ENCODE results near the gene HSPE1. TPM values are rescaled to one million over a fixed set of nuclear protein-coding genes. Genes with fewer than 3 reads are reported as not detected.
A peak's percentile ranks its signal among the peaks of the same experiment; 100 is the strongest.
"Not testable (repeated sequence)": the region's sequence is repeated elsewhere in the genome, so short reads cannot be mapped to it uniquely, and the experiment has no call there.

HSPE1 gene
- polyA plus RNA-seq (2012; ENCODE audit: low read depth, missing spikeins): 366 TPM

DNA sequence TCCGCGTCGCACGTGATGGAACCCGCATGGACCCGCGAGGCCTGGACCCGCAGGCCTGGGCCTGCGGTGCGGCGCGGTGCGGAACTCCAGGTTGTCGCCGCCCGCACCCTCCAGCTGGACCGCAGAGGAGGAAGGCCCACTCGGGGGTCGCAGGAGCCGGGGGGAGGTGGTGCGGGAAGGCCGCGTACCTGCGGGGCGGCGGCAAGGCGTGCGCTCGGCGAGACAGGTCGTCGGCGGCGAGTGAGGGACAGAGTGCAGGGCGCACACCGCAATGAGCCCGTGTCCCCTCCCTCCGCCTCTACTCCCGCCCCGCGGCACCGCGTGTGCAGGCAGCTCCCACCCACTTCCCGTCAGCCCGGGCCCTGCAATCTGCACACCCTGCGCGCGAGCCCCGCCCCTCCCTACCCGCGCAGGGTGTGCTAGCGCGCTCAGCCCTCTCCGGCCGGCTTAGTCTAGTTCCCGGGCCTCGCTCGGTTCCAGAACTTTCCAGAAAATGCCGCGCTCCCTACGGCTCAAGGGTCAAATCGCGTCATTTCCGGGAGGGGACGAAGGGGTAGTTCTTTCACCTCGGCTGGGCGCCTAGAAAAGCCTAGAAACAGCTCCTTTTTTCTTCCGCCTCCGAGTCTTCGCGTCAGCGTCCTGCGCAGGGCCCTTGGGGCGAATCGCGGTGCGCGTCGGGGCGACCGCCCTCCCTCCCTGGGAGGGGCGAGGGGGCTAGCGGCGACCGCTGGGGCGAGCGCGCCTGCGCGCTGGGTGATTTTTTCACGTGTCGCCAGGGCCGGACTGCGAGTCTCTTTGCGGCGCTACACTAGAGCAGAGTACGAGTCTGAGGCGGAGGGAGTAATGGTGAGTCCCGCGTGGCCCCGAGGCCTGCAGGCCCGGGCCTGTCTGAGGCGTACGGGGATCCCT lies at the start of gene HSPE1, which contains the start of gene HSPD1:
TSS of gene HSPE1 (plus strand) at position 786 of the 909 bp plus-strand sequence. CDS start at position 844, 58 bp downstream.
TSS of gene HSPD1 (minus strand) at position 247 of the 909 bp plus-strand sequence. CDS start 992 bp downstream, outside the sequence.
- DNase-seq (ENCODE audit: insufficient read length, low spot score) (peak; percentile 84), FAIRE-seq (peak; percentile 98)
- TF ChIP-seq TAF1 (IDR thresholded peaks at IDR 0.05; ENCODE audit: low read depth, low read length): peak; percentile 95
- TF ChIP-seq POU2F2 (IDR thresholded peaks at IDR 0.05; ENCODE audit: low read depth, low read length): peak; percentile 60
- TF ChIP-seq SPI1 (IDR thresholded peaks at IDR 0.05; ENCODE audit: low read depth, low read length): peak; percentile 70
- TF ChIP-seq PAX5 (IDR thresholded peaks at IDR 0.05; ENCODE audit: insufficient read depth, low read length, severe bottlenecking): peak; percentile 52
- TF ChIP-seq POLR2AphosphoS5 (IDR thresholded peaks at IDR 0.05; ENCODE audit: low read depth, low read length): peak; percentile 96
- TF ChIP-seq POLR2A (IDR thresholded peaks at IDR 0.05; ENCODE audit: low read depth, low read length): peak; percentile 96

DNA sequence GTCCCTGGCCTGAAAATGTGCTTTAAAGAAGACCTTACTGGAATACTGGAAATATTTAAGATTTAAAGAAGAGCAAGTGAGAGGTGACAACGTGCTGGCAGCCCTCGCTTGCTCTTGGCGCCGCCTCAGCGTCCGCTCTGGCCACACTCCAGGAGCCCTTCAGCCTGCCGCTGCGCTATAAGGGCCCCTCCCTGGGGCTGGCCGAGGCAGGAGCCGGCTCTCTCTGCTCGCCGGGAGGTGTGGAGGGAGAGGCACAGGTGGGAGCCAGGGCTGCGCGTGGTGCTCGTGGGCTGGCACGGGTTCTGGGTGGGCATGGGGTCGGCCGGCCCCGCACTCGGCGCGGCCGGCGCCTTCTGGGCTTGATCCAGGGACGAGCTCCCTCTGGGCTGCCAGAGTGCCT lies 49.7 kb upstream of the HSPE1 start:
- FAIRE-seq: no peak
- no peak for DNase-seq (ENCODE audit: insufficient read length, low spot score)
- no peak for TF ChIP-seq PAX5 (IDR thresholded peaks at IDR 0.05; ENCODE audit: insufficient read depth, low read length, severe bottlenecking)
- no peak for TF ChIP-seq POLR2AphosphoS5 (IDR thresholded peaks at IDR 0.05; ENCODE audit: low read depth, low read length)
- TF ChIP-seq POU2F2 (IDR thresholded peaks at IDR 0.05; ENCODE audit: low read depth, low read length): no peak
- TF ChIP-seq SPI1 (IDR thresholded peaks at IDR 0.05; ENCODE audit: low read depth, low read length): no peak
- no peak for TF ChIP-seq TAF1 (IDR thresholded peaks at IDR 0.05; ENCODE audit: low read depth, low read length)
- no peak for TF ChIP-seq POLR2A (IDR thresholded peaks at IDR 0.05; ENCODE audit: low read depth, low read length)

GRCh38 chr2:197450935-197451358 lies 49.2 kb upstream of the HSPE1 start:
- not testable (repeated sequence) for DNase-seq (ENCODE audit: insufficient read length, low spot score); FAIRE-seq

DNA sequence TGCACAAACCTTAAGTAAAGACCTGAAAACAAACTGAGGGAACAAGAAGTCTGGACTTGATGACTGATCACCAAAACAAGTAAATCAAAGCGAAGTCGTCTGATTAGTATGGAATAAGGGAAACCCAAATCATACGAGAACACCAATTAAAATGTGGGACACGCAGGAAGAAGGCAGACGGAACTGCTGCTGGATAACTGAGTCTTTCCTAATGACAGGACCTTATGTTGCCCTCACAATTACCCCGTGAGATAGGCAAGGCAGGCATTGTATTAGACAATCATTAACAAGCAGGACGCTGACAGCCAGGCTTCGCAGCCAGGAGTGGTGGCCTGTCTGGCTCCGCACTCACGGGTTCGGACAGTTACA lies 47.4 kb upstream of the HSPE1 start:
- no peak for DNase-seq (ENCODE audit: insufficient read length, low spot score)
- FAIRE-seq: no peak

DNA sequence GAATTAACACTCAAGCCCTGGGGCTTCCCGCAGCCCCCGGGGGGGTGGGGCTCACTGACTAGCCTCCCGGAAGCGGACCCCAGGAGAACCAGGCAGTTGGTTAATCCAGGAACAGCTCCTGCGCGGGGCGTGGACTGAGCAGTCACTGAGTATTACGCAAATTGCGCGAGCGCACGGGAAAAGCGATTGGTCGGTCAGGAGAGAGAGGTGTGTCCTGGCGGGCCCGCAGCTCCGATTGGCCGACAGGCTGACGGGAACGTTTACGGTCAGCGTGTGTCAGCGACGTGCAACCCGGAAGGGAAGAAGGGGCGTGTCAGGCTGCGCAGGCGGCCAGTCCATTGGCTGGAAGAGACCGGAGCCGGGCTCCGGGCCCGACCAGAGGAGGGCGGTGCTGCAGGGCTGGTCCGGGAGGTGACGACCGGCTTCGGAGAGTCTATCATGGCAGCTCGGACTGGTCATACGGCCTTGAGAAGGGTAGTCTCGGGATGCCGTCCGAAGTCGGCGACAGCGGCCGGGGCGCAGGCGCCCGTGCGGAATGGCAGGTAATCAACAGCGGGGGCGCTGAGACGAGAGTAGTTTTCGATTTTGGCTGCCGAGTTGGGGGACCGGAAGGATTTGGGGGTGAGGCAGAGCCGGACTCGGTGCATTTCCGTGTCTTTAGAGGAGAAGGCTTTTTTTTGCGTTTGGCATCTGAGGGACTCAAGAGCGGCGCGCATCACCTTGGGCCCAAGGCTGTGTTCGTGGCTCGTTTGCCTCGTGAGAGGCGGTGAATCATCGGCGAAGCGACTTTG lies 46.9 kb upstream of the HSPE1 start, which contains the start of gene COQ10B:
TSS of gene COQ10B (plus strand) at position 430 of the 791 bp plus-strand sequence. CDS start at position 439, 9 bp downstream.
- FAIRE-seq (peak; percentile 98), DNase-seq (ENCODE audit: insufficient read length, low spot score) (peak; percentile 88)
- TF ChIP-seq TAF1 (IDR thresholded peaks at IDR 0.05; ENCODE audit: low read depth, low read length): peak; percentile 64
- peak; percentile 90 for TF ChIP-seq POLR2AphosphoS5 (IDR thresholded peaks at IDR 0.05; ENCODE audit: low read depth, low read length)
- TF ChIP-seq POLR2A (IDR thresholded peaks at IDR 0.05; ENCODE audit: low read depth, low read length): peak; percentile 93
- TF ChIP-seq PAX5 (IDR thresholded peaks at IDR 0.05; ENCODE audit: insufficient read depth, low read length, severe bottlenecking): no peak
- TF ChIP-seq SPI1 (IDR thresholded peaks at IDR 0.05; ENCODE audit: low read depth, low read length): no peak
- peak; percentile 55; the same call in 1 of the 2 replicates for TF ChIP-seq POU2F2 (IDR thresholded peaks at IDR 0.05; ENCODE audit: low read depth, low read length)

More for the DNA sequence above, 47.4 kb upstream of the HSPE1 start:
- TF ChIP-seq TAF1 (IDR thresholded peaks at IDR 0.05; ENCODE audit: low read depth, low read length): peak; percentile 51; the same call in 1 of the 2 replicates
- no peak for TF ChIP-seq POLR2AphosphoS5 (IDR thresholded peaks at IDR 0.05; ENCODE audit: low read depth, low read length)

GRCh38 chr2:197453914-197454398 lies 46.2 kb upstream of the HSPE1 start:
- DNase-seq (ENCODE audit: insufficient read length, low spot score) (peak; percentile 44), FAIRE-seq (peak; percentile 33)
- TF ChIP-seq TAF1 (IDR thresholded peaks at IDR 0.05; ENCODE audit: low read depth, low read length) (peak; percentile 69; the same call in 1 of the 2 replicates), POLR2A (IDR thresholded peaks at IDR 0.05; ENCODE audit: low read depth, low read length) (no peak)

DNA sequence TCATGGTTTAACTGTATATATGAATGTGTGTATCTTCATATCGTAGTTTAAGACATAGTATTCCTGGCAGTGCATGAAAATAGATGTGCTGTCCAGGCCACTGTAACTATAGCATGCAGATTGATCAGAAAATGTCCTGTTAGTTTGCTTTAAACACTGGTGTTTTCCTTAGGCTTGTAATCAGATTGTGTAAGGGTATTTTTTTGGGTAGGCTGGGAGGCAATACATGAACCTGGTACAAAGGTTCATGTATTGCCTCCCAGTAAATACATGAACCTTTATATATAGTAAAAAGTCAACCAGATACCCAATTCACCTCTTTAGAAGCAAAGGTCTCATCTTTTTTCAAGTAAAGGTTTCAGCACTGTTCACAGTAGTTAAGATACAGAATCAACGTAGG lies 45.3 kb upstream of the HSPE1 start:
- TF ChIP-seq SPI1 (IDR thresholded peaks at IDR 0.05; ENCODE audit: low read depth, low read length) (no peak), POLR2A (IDR thresholded peaks at IDR 0.05; ENCODE audit: low read depth, low read length) (no peak), POU2F2 (IDR thresholded peaks at IDR 0.05; ENCODE audit: low read depth, low read length) (no peak), POLR2AphosphoS5 (IDR thresholded peaks at IDR 0.05; ENCODE audit: low read depth, low read length) (no peak), PAX5 (IDR thresholded peaks at IDR 0.05; ENCODE audit: insufficient read depth, low read length, severe bottlenecking) (no peak), TAF1 (IDR thresholded peaks at IDR 0.05; ENCODE audit: low read depth, low read length) (no peak)
- DNase-seq (ENCODE audit: insufficient read length, low spot score) (no peak), FAIRE-seq (peak; percentile 40)

GRCh38 chr2:197455428-197455827 lies 44.8 kb upstream of the HSPE1 start:
- TF ChIP-seq POLR2A (IDR thresholded peaks at IDR 0.05; ENCODE audit: low read depth, low read length): no peak
- no peak for TF ChIP-seq SPI1 (IDR thresholded peaks at IDR 0.05; ENCODE audit: low read depth, low read length)
- TF ChIP-seq TAF1 (IDR thresholded peaks at IDR 0.05; ENCODE audit: low read depth, low read length): no peak
- TF ChIP-seq PAX5 (IDR thresholded peaks at IDR 0.05; ENCODE audit: insufficient read depth, low read length, severe bottlenecking): no peak
- no peak for TF ChIP-seq POU2F2 (IDR thresholded peaks at IDR 0.05; ENCODE audit: low read depth, low read length)
- no peak for TF ChIP-seq POLR2AphosphoS5 (IDR thresholded peaks at IDR 0.05; ENCODE audit: low read depth, low read length)
- FAIRE-seq: no peak
- DNase-seq (ENCODE audit: insufficient read length, low spot score): no peak

DNA sequence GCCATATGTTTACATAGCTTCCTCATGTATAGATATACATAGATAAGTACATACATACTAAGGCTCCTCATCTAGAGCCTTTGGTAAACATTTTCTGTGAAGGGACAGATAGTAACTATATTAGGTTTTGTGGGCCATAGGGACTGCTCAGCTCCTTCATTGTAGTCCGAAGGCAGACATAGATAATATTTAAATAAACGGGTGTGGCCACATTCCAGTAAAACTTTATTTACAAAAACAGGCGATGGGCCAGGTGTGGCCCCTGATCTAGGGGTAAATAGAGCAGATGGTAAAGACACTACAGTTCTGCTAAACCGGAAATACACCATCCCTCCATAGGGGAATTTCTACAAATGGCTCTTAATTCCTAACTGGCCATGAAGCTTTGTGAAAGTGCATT lies 39.5 kb upstream of the HSPE1 start:
- DNase-seq (ENCODE audit: insufficient read length, low spot score) (no peak), FAIRE-seq (no peak)
- no peak for TF ChIP-seq TAF1 (IDR thresholded peaks at IDR 0.05; ENCODE audit: low read depth, low read length)
- no peak for TF ChIP-seq POLR2AphosphoS5 (IDR thresholded peaks at IDR 0.05; ENCODE audit: low read depth, low read length)
- TF ChIP-seq SPI1 (IDR thresholded peaks at IDR 0.05; ENCODE audit: low read depth, low read length): no peak
- TF ChIP-seq POU2F2 (IDR thresholded peaks at IDR 0.05; ENCODE audit: low read depth, low read length): no peak
- no peak for TF ChIP-seq POLR2A (IDR thresholded peaks at IDR 0.05; ENCODE audit: low read depth, low read length)
- TF ChIP-seq PAX5 (IDR thresholded peaks at IDR 0.05; ENCODE audit: insufficient read depth, low read length, severe bottlenecking): no peak

Data from GM12891 (cell line).